GM19463 (cell line): ENCODE data around the gene KIAA1549.

Source experiments
- ATAC-seq: cut with Tn5 transposase; IDR thresholded peaks from one replicate; pipeline ENCODE4 v1.9.1; 2021; ENCODE audit warnings: mild to moderate bottlenecking, moderate library complexity; ENCODE audit not compliant: unreplicated experiment

Gene KIAA1549

DNA sequence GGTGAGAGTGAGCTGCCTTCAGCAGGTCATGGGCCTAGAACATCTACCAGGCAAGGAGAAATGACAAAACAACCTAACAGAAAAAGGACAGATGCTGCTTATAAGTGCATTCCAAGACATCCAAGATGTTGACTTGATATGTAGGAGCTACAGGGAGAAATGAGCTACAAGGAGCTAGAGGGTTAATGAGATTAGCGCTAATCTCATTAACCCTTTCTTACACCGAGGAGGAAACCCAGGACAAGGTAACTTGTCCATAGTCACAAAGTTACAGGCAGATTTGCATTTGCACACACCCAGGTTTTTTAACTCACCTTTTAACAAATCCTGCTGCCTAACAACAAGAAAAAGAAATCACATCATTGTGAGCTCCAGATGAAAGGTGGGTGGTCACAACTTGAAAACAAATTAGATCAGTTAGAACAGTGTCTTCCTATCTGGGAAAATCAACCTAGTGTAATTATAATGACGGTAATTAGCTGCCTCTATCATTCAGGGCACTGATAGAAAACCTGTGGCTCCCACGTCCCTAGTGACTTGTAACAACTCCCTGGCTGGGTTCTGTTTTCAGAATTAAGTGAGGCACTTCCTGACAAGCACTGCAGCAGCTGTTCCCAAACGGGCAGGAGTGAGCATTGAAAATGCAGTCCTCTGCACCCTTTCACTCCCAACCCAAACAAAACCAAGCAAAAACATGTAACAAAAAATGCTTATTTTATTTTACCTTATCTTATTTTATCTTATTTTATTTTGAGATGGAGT is 5.7 kb downstream of the KIAA1549 start:
- no peak for ATAC-seq

DNA sequence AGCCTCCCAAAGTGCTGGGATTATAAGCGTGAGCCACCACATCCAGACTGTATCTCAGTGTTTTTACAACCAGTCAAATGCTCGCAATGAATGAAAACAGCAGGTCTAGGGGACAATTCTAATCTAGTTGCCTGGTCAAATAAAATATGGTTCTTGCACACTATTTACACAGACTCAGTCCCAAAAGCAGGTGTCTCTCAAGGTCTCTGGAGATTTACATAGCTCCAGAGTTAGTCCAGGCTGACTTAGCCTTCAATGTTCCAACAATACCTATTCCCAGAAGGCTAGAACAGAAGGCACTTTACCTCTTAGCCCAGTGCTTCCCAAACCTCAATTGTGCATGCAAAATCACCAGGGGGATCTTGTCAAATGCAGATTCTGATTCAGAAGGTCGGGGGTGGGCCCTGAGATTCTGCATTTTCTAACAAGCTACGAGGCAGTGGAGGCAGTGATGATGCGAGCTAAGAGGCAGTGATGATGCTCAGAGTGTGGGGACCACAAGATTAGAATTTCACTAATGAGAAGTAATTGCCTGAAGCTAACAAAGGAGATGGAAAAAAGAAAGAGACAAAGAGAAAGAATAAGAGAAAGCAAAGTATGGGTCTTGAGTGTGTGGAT is 6.4 kb downstream of the KIAA1549 start:
- ATAC-seq = no peak

DNA sequence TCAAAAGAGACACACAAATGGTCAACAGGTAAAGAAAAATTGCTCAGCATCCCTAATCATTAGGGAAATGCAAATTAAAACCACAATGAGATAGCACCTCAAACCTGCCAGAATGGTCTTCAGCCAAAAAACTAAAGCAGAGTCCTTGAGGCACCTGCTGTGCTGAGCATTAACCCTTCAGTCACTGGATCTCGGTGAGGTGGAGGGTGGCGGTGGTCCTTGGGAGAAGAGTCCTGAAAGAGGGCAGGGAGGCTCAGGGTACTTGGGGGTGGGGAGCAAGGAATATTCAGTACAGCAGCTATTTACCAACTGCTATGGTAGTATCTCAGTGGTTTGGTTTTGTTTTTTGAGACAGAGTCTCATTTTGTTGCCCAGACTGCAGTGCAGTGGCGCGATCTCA is 7.1 kb downstream of the KIAA1549 start:
- ATAC-seq = no peak

DNA sequence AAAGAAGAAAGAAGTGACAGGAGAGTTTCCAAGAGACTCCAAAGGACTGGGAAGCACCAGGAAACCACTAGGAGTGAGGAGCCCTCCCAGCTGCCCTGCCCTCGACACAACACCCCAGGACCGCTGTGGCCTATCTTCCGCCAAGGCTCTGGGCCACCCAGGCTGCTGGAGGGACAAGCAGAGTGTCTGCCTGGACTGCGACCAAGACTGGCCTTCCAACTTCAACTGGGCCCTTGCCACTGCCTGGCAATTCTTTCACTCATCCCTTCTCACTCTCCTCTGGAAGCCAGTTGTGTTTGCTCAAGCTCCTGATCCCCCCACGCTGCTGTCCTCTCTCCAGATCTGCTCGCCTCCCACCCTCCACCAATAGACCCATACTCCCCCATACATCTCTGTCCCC is 10.2 kb downstream of the KIAA1549 start:
- ATAC-seq = no peak

DNA sequence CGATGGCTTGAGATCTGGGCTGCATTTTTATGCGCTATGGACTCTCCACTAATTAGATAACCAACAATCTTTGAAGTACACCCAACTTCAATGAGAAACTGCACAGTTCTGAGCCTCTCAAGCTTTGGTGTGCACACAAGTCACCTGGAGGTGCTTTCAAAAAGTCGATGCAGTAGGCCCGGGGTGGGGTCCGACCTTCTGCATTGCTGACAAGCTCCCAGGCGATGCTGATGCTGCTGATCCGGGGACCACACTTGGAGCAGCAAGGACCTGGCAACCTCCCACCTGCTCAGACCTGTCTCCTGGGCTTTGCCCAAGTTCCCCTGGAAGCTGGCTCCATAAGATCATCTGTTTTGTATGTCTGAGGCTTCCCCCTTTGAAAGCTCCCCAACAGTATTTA is 10.7 kb downstream of the KIAA1549 start:
- no peak for ATAC-seq

DNA sequence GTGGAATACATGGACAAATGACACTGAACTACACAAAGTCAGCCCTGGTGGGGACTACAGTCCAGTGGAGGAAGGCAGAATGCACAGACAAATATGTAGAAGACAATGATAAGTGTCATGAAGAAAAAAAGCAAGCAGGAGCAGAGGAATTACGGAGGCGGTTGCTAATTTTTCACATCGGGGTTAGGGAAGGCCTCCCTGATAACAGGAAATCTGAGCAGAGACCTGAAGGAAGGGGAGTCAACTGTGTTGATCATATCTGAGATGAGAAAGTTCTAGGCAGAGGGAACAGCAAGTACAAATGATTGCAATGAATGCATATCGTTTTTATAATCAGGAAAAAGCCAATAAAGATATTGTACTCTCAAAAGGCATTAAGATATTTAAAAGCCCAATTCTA is 14.0 kb downstream of the KIAA1549 start:
- ATAC-seq = no peak

DNA sequence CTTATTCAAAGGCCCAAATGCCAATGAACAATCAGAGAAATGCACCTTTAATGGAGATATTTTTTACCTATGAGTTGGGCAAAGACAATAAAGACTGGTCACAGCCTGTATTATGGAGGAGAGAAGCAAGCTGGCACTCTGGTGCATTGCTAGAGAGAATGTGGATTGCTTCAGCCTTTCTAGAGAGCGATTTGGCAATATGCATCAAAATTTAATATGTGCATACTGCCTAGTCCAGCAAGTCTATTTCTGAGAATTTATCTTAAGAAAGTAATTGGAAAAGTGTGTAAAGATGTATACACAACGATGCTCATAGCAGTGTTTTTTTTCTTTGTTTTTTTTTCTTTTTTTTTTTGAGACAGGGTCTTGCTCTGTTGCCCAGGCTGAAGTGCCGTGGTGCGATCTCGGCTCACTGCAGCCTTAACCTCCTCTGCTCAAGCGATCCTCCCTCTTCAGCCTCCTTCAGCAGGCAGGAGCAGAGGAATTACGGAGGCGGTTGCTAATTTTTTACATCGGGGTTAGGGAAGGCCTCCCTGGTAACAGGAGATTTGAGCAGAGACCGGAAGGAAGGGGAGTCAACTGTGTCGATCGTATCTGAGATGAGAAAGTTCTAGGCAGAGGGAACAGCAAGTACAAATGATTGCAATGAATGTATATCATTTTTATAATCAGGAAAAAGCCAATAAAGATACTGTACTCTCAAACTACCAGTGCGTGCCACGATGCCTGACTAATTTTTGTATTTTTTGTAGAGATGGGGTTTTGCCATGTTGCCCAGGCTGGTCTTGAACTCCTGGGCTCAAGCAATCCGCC is 16.4 kb downstream of the KIAA1549 start:
- ATAC-seq = no peak

DNA sequence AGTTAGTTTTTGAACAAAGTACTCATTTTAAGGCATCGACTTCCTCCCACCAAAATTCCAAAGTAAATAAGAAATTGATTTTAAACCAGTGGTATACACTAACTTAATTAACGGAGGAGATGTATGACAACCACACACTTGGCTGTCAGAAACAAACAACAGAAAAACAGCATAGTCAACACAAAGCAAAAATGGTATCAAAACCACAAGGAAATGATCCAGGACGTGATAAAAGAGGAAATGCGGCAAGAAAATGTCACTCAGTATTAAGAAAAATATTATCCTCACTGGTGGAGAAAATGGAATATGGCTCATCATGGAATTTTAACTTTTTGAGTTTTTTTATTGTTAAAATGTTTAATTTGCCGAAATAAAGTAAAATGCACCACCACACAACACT is 17.5 kb downstream of the KIAA1549 start:
- no peak for ATAC-seq

DNA sequence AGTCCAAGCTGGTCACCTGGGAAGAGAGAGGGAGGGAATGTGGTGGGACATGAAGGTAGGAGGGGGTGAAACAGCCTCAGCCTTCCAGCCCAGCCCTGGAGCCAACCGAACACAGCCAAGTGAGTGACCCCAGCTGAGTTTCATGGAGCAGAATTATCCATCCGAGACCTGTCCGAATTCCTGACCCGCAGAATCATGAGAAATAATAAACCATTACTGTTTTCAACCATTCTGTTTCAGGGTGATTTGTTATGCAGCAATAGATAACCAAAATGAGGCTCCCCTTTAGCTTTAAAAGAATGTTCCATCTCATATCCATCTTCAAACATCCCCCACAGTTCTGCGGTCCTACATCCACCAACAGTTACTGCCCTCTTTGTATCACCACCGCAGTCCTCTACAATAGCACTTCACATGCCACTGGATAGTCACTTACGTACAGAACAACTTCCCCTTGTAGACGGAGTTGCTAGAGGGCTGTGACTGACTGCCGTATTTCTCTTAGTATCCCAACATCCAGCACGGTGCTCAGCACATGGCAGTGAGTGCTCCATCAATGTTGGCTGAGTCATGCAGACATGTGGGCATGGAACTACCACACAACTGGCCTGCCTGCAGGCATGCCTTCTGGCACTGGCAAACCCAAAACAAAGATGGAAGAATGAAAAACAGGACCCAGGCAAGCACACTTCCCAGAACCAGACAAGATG is 18.5 kb downstream of the KIAA1549 start:
- no peak for ATAC-seq

DNA sequence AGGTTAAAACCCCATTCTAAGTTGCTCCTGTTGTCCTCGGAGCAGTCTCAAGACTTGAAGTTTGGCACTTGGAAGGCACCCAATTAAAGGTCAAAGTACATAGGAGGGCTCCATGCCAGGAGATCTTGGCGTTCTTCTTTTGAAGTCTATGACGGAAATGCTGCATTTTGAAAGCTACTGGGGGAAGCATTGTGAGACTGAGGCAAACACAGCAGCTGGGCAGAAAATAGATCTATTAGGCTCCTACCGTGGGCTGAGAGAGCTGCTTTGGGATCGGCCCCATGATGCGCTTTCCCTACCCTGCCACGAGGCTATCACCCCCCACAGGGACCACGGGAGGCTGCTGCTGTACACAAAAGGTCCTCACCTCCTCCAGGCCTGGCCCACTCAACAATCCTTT is 20.0 kb downstream of the KIAA1549 start:
- ATAC-seq = no peak

DNA sequence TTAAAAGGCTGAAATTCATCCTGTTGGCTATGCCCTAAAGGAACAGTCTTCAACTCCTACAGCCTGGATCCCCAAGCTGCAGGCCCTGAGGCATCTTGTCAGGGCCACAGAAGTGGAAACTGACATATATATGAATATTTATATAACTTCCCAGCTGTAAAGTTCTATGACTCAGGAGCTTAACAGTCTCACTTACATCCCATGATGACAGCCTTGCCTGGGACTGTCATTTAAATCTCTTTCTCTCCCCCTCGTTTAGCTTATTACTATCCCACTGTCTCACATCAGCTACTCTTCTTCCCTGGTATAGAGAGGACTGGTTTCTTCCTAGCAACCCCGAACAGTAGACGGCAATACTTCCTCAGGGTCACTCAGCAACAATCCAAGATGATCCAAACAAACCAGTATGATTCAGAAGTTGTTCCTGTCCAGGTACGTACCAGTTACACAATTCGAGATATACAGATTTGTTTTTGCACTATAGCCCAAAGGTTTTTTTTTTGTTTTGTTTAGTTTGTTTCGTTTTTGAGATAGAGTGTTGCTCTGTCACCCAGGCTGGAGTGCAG is 22.7 kb downstream of the KIAA1549 start:
- no peak for ATAC-seq

DNA sequence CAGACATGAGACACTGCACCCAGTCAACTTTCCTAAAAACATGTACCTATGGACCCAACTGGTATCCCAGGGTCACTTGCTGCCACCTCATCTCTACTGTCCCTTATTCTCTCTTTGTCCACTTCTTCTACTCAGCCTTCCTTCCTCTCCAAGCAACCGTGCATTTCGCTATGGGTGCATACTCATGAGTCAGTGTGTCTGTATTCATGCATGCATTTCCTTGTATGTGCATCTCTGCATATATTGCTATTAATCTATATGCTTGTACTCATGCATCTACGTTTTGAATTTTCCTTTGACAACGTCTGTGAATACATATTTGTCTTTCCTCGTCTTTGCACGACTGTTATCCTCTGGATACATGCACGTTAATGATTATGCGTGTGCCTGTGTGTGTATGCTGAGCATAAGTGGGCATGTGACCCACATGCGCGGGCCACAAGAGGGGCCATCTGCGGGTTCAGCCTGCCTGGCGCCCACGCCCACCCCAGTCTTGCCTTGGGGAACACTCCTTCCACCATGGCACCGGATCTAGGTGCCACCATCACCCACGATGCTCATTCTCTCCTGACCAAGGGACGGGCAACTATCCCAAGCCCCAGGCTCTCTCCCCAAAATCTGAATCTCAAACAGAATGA is 23.3 kb downstream of the KIAA1549 start:
- no peak for ATAC-seq

DNA sequence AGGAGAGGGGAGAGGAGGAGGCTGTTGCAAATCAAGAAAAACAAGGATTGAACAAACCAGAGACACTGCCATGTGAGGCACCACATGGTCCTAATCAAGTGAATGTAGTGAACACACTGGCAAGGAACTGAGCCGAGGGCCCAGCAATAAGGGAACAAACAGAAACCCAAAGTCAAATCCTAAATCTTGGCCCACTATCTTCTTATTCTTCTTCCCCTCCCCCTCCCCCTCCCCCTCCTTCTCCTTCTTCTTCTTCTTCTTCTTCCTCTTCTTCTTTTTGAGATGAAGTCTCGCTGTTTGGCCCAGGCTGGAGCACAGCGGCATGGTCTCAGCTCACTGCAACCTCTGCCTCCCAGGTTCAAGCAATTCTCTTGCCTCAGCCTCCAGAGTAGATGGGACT is 24.0 kb downstream of the KIAA1549 start:
- ATAC-seq = no peak

DNA sequence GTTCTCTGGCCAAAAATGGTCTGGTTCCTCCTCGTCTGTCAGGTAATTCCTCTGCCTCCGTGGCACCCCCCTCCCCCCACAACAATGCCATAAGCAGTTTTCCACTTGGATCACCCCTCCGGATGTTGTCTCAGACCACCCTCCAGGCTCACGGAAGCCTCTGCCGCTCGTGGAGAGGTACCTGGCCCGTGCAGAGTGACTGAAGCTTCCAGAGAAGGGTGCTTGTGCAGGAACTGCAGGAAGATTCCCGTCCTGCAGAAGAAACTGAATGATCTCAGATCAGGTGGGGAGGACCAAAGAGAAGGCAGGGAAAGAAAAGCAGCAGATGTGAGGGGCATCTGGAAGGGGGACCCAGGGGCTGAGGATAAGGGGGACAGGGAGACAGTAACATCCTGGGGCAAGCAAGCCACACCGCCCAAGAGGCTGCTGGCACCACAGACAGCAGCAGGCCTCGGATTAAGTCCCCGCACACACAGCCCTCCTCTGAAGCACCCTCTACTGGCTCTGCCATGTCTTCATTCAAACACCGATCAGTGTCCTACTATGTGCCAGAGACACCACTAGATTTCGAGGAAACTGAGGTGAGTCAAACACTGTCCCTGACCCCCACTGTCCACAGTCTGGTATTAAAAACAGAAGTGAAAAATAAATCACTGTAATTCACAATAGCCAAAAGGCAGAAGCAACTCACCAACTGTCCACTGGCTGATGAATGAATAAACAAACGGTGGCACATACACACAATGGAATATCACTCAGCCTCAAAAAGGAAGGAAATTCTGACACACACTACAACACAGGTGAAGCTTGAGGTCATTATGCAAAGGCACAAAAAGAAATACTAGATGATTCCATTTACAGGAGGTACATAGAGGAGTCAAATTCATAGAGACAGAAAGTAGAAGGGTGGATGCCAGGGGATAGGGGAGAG is 26.4 kb downstream of the KIAA1549 start:
- no peak for ATAC-seq

DNA sequence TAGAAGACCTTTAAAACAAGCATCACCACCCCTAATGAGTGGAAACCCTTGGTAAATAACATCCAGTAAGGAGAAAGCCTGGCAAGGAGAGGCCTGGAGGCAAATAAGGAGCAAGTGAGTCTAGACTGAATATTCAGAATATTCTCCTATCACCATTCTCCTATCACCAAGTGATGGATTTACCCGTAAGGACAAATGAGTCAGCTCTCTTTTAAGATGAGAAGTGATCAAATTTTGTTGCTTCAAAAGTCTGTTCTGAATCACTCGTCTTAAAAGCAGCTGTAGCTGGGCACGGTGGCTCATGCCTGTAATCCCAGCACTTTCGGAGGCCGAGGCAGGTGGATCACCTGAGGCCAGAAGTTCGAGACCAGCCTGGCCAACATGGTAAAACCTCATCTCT is 28.4 kb downstream of the KIAA1549 start:
- ATAC-seq = no peak

DNA sequence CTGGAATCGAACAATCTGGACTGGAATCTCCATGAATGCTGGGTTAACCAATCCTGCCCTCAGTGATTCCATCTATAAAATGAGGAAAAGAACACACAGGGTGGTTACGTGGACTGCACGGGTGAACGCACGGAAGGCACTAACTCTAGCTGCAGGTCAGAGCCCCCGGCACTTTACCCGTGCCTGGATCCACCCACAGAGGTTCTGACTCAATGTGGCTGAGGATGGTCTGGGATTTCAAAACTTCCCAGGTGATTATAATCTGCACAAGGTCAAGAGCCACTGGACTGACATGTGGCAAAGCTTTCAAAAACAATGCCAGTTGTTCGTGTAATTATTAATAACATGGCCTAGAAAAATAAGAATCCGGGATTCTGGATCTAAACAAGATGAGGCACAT is 29.2 kb downstream of the KIAA1549 start:
- ATAC-seq = no peak

DNA sequence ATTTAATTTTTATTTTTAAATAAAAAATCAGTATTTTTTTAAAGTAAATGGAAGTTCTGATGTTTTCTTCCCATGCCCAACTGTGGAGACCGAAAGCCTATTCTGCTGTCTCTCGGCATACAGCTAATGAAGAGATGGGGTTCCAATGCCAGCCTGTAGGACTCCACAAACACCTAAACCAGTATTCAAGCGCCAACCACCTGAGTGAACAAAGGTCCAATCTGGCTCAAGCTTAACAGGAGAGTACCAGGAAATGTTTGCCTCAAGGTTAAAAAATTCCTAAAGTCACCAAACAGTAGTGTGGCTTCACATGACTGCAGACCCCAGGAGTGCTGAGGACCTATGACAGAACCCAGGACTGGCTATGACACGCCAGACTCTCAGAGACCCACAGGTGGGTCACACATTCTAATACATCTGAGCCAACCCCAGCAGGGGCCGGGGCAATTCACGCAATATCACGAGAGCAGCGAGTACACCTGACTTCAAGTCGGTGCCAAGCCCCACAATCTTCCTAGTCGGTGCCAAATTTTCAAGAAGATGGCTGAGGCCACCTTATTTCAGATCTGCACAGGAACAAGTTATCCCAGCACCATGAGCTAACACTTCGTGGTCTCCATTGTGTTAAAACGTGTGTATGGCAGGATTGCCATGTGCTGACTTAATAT is 31.6 kb downstream of the KIAA1549 start:
- no peak for ATAC-seq

DNA sequence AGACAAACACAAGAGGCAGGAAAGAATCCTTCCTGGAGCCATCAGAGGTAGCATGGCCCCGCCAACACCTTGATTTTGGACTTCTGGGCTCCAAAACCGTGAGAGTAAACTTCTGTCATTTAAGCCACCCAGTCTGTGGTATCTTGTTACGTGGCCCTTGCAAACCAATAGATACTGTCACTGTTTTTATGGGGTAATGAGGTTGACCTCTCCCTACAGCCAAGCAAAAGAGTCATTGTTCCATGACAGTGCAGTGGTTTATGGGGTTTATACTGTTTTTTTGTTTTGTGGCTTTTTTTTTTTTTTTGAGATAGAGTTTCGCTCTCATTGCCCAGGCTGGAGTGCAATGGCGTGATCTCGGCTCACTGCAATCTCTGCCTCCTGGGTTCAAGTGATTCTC is 32.8 kb downstream of the KIAA1549 start:
- ATAC-seq = no peak

DNA sequence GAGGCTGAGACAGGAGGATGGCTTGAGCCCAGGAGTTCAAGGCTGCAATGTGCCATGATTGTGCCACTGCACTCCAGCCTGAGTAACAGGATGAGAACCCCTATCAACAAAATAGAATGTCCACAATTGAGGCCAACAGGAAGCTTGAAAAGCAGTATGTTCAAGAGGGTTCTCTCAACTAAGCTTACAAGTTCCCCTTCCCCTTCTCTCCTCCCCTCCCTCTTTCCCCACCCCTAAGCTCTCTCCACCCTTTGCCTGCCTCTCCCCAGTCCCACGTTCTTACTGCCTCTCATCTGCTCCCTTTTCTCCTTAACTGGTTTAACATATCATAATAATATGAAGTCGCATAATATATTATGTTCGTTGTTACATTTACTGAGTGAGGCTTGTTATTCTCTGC is 35.4 kb downstream of the KIAA1549 start:
- no peak for ATAC-seq
